GM18505 (cell line): ENCODE results near the gene CEP70.

Source experiments
- ATAC-seq: cut with Tn5 transposase; IDR thresholded peaks from one replicate; pipeline ENCODE4 v1.9.1; 2021; ENCODE audit not compliant: unreplicated experiment
- POLR2A ChIP-seq: IDR thresholded peaks from 4 replicates; pipeline ENCODE4 v1.6.1; 2011; ENCODE audit warnings: borderline replicate concordance; ENCODE audit not compliant: insufficient read depth, insufficient read length; ENCODE audit errors: extremely low read depth

The CEP70 gene

DNA sequence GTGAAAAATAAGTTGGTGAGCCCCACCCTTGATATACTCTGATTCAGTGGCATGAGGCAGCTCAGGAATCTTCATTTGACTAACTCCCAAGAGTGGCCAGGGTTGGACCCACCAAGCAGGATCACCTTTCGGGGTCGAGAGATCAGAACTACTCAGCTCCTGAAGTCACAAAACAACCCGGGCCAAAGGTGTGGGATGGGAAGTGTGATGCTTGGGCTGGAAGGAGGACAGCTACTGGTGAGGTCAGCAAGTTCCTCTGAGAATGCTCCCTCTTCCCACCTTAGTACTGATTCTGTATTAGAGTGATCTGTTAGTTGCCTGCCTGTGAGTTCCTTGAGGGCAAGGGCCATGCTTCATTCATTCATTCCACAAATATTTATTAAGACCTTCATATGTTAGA lies 144.6 kb downstream of the CEP70 start:
- no peak for TF ChIP-seq POLR2A
- ATAC-seq: no peak

DNA sequence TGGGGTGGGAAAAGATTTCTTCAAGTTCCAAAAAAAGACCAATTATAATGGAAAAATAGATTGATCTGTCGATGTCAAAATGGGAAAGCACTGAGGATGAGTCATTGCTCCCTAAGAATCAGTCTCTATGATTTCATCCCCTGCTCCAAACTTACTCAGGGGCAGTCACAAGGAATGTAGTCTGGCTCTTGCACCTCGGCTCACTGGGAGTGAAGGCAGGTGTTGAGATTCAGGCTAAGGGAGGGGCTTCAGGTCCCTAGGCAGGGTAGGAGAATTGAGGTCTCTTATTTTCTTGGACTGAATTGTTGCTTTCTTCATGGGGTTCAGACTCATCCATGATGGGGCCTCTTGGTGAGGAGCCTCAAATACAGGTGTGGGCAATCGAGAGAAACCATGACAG lies 145.4 kb downstream of the CEP70 start:
- TF ChIP-seq POLR2A: no peak
- no peak for ATAC-seq

DNA sequence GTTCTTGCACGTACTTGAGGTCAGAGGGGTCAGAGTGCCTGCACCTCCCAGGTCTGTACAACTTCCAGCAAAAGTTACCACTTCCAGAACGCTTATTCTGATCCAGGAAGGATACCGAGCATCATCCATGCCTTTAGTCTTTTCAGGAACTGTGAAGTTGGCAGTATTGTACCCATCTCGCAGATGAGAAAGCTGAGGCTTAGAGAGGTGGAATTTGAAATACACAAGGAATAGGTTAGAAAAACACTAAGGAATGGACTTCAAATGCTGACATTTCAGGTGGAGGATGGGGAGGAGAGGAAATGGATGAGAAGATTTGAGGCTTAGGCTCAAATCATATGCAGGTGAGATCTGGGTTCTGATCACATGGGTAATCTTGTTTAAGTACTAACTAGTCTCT lies 148.4 kb downstream of the CEP70 start:
- ATAC-seq: no peak
- no peak for TF ChIP-seq POLR2A

DNA sequence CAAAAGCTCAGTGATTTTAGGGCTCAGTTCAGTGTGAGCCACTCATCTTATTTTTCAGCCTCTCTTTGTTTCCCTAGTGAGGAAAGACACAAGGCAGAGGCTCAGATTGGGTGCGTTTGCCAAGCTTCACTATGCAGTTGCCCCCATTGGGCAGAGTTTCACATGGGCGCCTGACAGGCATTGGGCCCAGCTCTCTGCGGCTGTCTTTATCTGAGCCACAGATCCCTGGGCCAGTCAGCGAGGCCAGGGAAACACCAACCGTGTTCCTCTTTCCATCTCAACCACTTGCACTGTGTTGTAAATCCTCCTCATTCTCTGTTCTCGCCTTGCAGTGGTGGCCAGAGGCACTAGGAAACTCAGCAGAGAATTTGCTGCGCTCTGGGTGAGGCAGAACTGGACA lies 148.8 kb downstream of the CEP70 start:
- ATAC-seq: no peak
- no peak for TF ChIP-seq POLR2A
